Measurements from ENCODE around the gene BORCS6.

DNA sequence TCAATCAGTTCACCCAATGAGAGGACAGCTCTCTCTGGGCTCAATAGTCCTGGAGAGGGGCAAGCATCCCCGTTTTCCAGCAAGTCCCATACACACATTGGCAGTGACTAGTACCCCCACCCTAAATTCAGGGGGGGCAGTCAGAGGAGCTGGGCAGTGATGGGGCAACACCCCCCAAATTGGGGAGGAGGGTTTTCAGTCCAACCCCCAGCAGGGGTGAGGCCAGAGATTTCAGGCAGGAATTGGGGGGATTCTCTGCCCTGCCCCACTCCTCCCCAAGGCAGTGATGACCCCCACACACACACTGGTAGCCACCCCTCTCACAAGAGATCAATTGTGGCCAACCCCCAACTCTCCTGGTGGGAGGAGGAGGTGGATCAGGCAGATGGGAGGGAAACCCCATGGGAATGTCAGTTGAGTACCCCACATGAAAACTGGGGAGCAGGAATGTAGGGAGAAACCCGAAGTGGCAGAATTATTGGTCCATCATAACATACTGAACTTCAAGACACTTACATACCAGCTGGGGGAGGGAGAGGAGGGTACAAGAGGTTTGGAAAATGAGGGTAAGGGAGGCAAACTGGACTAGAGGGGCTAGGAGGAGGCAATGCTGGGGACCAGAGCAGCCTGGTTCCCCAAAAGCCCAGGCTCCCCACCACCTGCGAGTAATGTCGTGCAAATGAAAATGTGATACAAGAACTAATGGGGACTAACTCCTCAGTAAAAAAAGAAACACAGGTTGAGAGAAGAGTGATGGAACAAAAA, 30.3 kb downstream of the BORCS6 start:
- TF ChIP-seq CTCF (IDR thresholded peaks at IDR 0.05) (no peak), POLR2A (IDR thresholded peaks at IDR 0.05) (no peak)
